ELF-1 (cell line): Measurements from ENCODE around the gene COL5A2.

Source experiments
- DNase-seq: peaks from one replicate; pipeline ENCODE4 v3.0.0-alpha.2; 2016; ENCODE audit warnings: low read depth, low spot score

COL5A2 gene

GRCh38 chr2:189097934-189098333 lies 81.6 kb downstream of the COL5A2 start:
- no peak for DNase-seq

GRCh38 chr2:189096769-189097447 lies 82.7 kb downstream of the COL5A2 start:
- DNase-seq, result no peak

- no peak for DNase-seq
These were observed 84.5 kb downstream of the COL5A2 start for GRCh38 chr2:189095101-189095500.

GRCh38 chr2:189092936-189093335 lies 86.6 kb downstream of the COL5A2 start:
- no peak for DNase-seq

GRCh38 chr2:189091253-189091652 lies 88.3 kb downstream of the COL5A2 start:
- no peak for DNase-seq

- no peak for DNase-seq
These were observed 90.9 kb downstream of the COL5A2 start for GRCh38 chr2:189088591-189089205.

GRCh38 chr2:189086710-189087109 lies 92.9 kb downstream of the COL5A2 start:
- DNase-seq, result no peak

- no peak for DNase-seq
These were observed 93.3 kb downstream of the COL5A2 start for GRCh38 chr2:189086250-189086649.

GRCh38 chr2:189083606-189084005 lies 96.0 kb downstream of the COL5A2 start:
- no peak for DNase-seq

GRCh38 chr2:189083106-189083505 lies 96.5 kb downstream of the COL5A2 start:
- DNase-seq, result no peak

GRCh38 chr2:189082376-189082975 lies 97.1 kb downstream of the COL5A2 start:
- DNase-seq, result no peak

- DNase-seq, result no peak
These were observed 103.0 kb downstream of the COL5A2 start for GRCh38 chr2:189076572-189076971.

GRCh38 chr2:189076120-189076519 lies 103.4 kb downstream of the COL5A2 start:
- DNase-seq, result no peak

- no peak for DNase-seq
These were observed 105.1 kb downstream of the COL5A2 start for GRCh38 chr2:189074506-189074905.

- DNase-seq, result no peak
These were observed 107.5 kb downstream of the COL5A2 start for GRCh38 chr2:189072036-189072435.

- no peak for DNase-seq
These were observed 109.5 kb downstream of the COL5A2 start for GRCh38 chr2:189069855-189070619.

- no peak for DNase-seq
These were observed 113.5 kb downstream of the COL5A2 start for GRCh38 chr2:189066037-189066436.

GRCh38 chr2:189060096-189060642 lies 119.4 kb downstream of the COL5A2 start:
- DNase-seq, result no peak

GRCh38 chr2:189057316-189057715 lies 122.2 kb downstream of the COL5A2 start:
- DNase-seq, result no peak

GRCh38 chr2:189056200-189057106 lies 123.1 kb downstream of the COL5A2 start:
- DNase-seq, result no peak

GRCh38 chr2:189050165-189050712 lies 129.3 kb downstream of the COL5A2 start:
- no peak for DNase-seq
